ENCODE measurements around the gene CLDND1. TPM values are rescaled to one million over a fixed set of nuclear protein-coding genes. Genes with fewer than 3 reads are reported as not detected.

The CLDND1 gene
- total RNA-seq, 2 donors from 2014 or later: 284 to 361 TPM

DNA sequence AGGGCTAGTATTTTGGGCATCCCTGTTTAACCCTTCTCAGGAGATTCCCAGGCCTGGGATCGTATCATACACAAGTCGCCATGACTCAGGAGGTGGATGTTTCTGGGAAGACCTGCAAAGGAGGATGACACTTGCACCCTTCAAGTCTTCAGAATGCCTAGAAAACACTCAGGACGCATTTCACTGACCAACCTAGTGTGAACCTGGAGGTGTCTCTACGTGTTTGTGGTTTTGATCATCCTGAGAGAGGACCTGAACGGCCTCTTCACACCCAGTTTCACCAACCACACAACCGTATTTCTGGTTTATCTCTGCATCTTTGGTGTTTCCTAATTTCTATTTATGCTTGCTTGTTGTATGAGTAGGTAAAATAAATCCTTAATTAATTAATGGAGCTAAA lies 2.8 kb upstream of the CLDND1 start:
- no peaks in the 10 kb centered on the region for H3K27me3 Mint-ChIP-seq (ENCODE audit: low read depth)
- no peak for ATAC-seq (replicated peaks in 1 of 2)
- peaks cover 22 to 32% of the 10 kb centered on the region in 2 donors for H3K36me3 Mint-ChIP-seq (ENCODE audit: insufficient read depth in 2 of 2)
- H3K4me1 Mint-ChIP-seq (ENCODE audit: low read depth): peaks cover 73% of the 10 kb centered on the region
- H3K27ac Mint-ChIP-seq: peak overlapping the region; percentile 82
- DNase-seq: no peak
- H3K4me3 Mint-ChIP-seq: peak overlapping the region; percentile 61 to 77
- no peaks in the 10 kb centered on the region for H3K9me3 Mint-ChIP-seq

DNA sequence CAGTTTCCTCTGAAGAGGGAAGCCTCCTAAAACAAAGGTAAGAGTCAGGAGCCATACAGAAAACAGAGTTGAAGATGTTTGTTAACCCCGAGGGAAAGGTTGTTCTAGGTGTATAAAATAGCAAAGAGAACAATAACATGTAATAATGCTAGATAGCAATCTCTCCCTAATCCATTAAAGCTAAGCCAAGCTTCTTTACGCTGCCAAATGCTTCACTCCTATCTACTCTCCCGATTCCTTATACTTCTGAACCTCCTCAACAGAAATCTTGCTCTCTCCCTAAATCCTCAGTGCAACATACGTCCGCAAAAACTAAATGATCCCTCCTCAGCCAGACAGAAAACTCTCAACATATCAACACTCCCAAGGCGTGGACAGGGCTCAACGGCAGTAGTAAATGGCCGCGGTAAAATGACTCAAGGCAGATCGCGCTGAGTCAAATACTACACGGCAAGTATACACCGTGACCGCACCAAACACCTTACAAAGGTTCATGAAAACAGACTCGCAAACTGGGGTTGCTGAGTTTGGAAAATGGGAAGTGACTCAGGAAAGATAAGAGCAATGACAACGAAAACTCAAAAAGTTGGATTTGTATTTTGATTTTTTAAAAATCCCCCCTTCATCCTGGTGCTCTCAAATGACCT lies 682 bp downstream of the CLDND1 start:
- ATAC-seq (replicated peaks in 1 of 2) (peak; percentile 69 to 74), DNase-seq (peak; percentile 74 to 78)

DNA sequence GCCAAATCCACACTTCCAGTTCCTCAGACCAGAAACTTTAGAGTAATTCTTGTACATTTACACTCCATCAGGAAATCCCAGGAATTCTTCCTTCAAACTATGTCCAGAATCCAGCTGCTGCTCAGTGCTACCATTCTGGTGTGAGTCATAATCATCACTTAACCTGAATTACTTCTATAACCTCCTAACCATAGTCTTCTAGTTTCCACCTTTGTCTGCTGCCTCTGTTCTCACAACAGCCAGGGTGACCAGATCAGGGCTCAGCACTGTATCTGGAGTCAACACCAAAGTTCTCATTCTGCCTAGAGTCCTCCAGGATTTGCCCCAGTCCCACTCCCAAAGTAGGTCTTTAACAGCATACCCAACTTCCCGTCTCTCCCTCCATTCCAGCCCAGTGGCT lies 3.4 kb downstream of the CLDND1 start:
- Mint-ChIP-seq H3K27ac (peak overlapping the region; percentile 88), H3K27me3 (ENCODE audit: low read depth) (no peaks in the 10 kb centered on the region), H3K4me3 (peak overlapping the region; percentile 90 to 92), H3K36me3 (ENCODE audit: insufficient read depth in 2 of 2) (peaks cover 37 to 74% of the 10 kb centered on the region in 2 donors), H3K9me3 (peaks cover 0 to 2% of the 10 kb centered on the region in 2 donors), H3K4me1 (ENCODE audit: low read depth) (peaks cover 82% of the 10 kb centered on the region)
- DNase-seq (peak in 1 of 2 donors; percentile 25), ATAC-seq (replicated peaks in 1 of 2) (no peak)

More for the DNA sequence above, 682 bp downstream of the CLDND1 start:
- Mint-ChIP-seq H3K4me3 (peak overlapping the region; percentile 90 to 92), H3K36me3 (ENCODE audit: insufficient read depth in 2 of 2) (peaks cover 32 to 59% of the 10 kb centered on the region in 2 donors), H3K27ac (peak overlapping the region; percentile 88), H3K27me3 (ENCODE audit: low read depth) (no peaks in the 10 kb centered on the region), H3K9me3 (peaks cover 0 to 2% of the 10 kb centered on the region in 2 donors), H3K4me1 (ENCODE audit: low read depth) (peaks cover 82% of the 10 kb centered on the region)

DNA sequence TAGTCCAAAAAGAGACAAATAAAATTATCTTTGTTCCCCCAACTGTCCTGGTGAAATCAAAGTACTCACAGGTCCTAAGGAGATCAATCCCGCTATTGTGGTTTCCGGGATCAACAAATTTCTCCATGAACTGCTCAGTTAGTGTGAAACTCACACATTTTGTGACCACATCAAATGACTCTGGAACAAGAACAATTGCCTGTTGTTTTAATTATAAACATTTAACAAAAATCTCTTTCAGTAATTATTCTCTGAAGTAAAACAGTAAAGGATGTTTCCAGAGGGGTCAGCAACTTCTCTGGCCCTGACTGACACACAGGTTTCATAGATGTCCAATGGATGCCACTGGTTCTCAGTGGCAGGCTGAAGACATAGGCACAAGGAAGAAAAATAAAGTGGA lies 3.9 kb downstream of the CLDND1 start:
- DNase-seq (no peak), ATAC-seq (replicated peaks in 1 of 2) (no peak)
- Mint-ChIP-seq H3K9me3 (peaks cover 0 to 2% of the 10 kb centered on the region in 2 donors), H3K4me3 (peak overlapping the region; percentile 90 to 92), H3K36me3 (ENCODE audit: insufficient read depth in 2 of 2) (peaks cover 38 to 74% of the 10 kb centered on the region in 2 donors), H3K4me1 (ENCODE audit: low read depth) (peaks cover 82% of the 10 kb centered on the region), H3K27me3 (ENCODE audit: low read depth) (no peaks in the 10 kb centered on the region), H3K27ac (peak overlapping the region; percentile 88)

DNA sequence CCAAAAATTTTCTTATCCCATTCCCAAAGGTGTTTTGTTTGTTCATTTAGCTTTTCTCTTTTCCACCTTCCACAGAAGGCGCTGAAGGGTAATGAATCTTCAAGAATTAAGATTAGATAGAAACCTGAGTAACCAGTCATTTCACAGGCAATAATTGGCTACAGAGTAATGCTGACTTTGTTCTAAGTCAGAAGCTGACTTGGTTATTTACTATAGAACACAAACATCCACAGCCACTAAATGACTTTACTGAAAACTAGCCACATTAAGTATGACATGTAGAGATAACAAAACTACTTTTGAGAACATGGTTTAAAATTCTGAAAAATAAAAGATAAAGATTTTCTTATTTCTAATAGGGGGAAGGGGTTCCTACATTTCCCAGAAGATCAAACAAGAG lies 7.8 kb downstream of the CLDND1 start:
- DNase-seq: no peak
- peak; percentile 32 to 44 for ATAC-seq (replicated peaks in 1 of 2)
- H3K4me1 Mint-ChIP-seq (ENCODE audit: low read depth): peaks cover 71% of the 10 kb centered on the region
- peaks cover 20 to 48% of the 10 kb centered on the region in 2 donors for H3K36me3 Mint-ChIP-seq (ENCODE audit: insufficient read depth in 2 of 2)
- H3K27me3 Mint-ChIP-seq (ENCODE audit: low read depth): no peaks in the 10 kb centered on the region
- peak overlapping the region in 1 of 2 donors; percentile 25 for H3K4me3 Mint-ChIP-seq
- no peaks in the 10 kb centered on the region for H3K9me3 Mint-ChIP-seq
- peak overlapping the region; percentile 82 for H3K27ac Mint-ChIP-seq

DNA sequence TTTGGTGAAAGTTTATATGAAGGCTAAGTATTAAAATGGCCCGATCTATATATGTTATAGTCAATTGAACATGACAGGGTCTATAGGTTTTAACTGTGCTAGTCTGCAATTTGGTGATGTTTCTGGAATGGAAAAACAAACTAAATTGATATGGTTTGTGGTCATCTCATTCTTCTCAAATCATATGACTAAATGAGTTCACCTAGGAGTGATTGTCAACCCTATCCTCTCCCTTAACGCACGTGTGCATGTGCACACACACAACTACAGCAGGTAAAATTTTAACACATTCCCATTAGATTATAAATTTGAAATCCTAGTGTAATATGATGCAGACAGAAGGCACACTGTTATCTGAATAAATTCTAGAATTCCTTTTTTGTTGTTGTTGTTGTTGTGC lies 9.0 kb downstream of the CLDND1 start:
- H3K9me3 Mint-ChIP-seq: no peaks in the 10 kb centered on the region
- H3K27me3 Mint-ChIP-seq (ENCODE audit: low read depth): no peaks in the 10 kb centered on the region
- peaks cover 60% of the 10 kb centered on the region for H3K4me1 Mint-ChIP-seq (ENCODE audit: low read depth)
- H3K27ac Mint-ChIP-seq: peak overlapping the region; percentile 76
- peaks cover 13 to 40% of the 10 kb centered on the region in 2 donors for H3K36me3 Mint-ChIP-seq (ENCODE audit: insufficient read depth in 2 of 2)
- peak overlapping the region in 1 of 2 donors; percentile 50 for H3K4me3 Mint-ChIP-seq
- DNase-seq (no peak), ATAC-seq (replicated peaks in 1 of 2) (peak; percentile 50 to 52)

DNA sequence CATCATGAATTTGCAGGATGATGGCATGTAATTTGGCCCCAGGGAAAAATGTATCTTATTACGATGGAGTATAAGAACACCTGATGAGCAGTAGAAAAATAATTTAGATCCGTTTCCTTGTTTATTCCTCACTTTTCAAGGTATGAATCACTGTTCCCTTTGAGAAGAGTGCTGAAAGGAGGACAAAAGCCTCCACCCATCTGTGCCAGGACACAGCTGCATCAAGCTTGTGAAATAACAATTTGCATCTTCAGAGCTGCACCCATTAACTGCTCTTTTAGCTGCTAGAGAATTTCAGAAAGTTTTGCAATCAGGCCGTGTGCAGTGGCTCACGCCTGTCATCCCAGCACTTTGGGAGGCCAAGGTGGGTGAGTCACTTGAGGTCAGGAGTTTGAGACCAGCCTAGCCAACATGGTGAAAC lies 9.6 kb downstream of the CLDND1 start:
- peaks cover 0 to 1% of the 10 kb centered on the region in 2 donors for H3K9me3 Mint-ChIP-seq
- peak; percentile 47 to 65 for ATAC-seq (replicated peaks in 1 of 2)
- no peaks in the 10 kb centered on the region for H3K27me3 Mint-ChIP-seq (ENCODE audit: low read depth)
- DNase-seq: peak in 1 of 2 donors; percentile 48
- H3K36me3 Mint-ChIP-seq (ENCODE audit: insufficient read depth in 2 of 2): peaks cover 11 to 34% of the 10 kb centered on the region in 2 donors
- H3K4me3 Mint-ChIP-seq: no peak overlapping the region
- H3K4me1 Mint-ChIP-seq (ENCODE audit: low read depth): peaks cover 60% of the 10 kb centered on the region
- no peak overlapping the region for H3K27ac Mint-ChIP-seq

DNA sequence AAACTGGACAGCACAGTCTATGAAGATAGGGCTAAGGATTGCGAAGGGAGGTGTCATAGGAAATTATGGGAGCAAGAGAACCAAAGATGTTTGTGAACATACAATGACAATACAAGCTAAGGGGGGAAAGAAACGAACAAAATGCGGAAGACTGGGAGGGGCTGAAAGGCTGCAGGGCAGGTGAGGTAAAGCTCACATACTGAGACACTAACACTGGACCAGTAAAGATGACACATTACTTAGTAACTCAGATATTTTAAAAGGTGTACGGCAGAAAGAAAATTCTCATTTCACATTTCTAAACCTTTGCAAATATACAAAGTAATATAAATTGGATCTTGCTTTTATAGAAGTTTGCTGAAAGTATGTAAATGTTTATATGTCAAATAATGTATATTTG lies 10.1 kb downstream of the CLDND1 start:
- Mint-ChIP-seq H3K4me1 (ENCODE audit: low read depth) (peaks cover 56% of the 10 kb centered on the region), H3K27me3 (ENCODE audit: low read depth) (no peaks in the 10 kb centered on the region), H3K27ac (peak overlapping the region; percentile 32), H3K9me3 (peaks cover 0 to 1% of the 10 kb centered on the region in 2 donors), H3K4me3 (no peak overlapping the region), H3K36me3 (ENCODE audit: insufficient read depth in 2 of 2) (peaks cover 10 to 35% of the 10 kb centered on the region in 2 donors)
- ATAC-seq (replicated peaks in 1 of 2) (no peak), DNase-seq (no peak)

DNA sequence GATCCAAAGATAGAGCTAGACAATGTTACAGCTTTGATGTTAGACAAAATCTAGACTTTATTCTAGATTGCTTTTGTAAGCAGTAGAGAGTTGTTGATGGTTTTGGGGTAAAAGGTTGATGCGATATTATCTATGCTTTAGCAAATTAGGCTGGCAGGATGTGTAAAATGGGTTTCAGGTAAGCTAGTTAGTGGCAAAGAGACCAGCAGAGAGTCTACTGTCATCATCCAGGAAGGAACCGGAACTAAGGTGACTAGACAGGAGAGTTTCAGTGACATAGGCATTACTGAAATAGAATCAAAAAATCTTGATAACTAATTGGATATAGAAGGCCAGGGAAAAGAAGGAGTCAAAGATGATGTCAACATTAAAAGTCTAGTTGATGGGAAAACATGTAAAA lies 14.1 kb downstream of the CLDND1 start:
- peaks cover 25% of the 10 kb centered on the region for H3K4me1 Mint-ChIP-seq (ENCODE audit: low read depth)
- peaks cover 8 to 12% of the 10 kb centered on the region in 2 donors for H3K36me3 Mint-ChIP-seq (ENCODE audit: insufficient read depth in 2 of 2)
- H3K27ac Mint-ChIP-seq: peak overlapping the region; percentile 48
- no peaks in the 10 kb centered on the region for H3K27me3 Mint-ChIP-seq (ENCODE audit: low read depth)
- ATAC-seq (replicated peaks in 1 of 2) (peak in 1 of 2 donors; percentile 34), DNase-seq (no peak)
- peak overlapping the region in 1 of 2 donors; percentile 18 for H3K4me3 Mint-ChIP-seq
- H3K9me3 Mint-ChIP-seq: peaks cover 0 to 4% of the 10 kb centered on the region in 2 donors

DNA sequence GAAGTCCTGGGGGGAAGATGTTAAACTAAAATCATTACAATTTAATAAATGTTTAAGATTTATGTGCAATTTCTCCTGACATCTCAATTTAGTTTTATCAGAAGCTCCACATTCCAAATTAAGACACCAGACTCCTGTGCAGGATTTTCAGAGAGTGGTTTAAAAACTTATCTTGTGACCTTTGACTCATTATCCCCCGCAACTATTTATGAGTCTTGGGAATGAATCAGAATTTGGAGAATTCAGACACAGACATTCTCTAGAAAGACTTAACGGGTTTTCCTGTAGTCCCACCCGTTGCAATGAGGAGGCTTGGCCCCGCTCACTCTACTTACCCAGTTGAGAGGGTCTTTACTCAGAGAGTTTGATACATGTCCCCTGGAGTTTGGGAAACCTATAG lies 18.2 kb downstream of the CLDND1 start:
- ATAC-seq (replicated peaks in 1 of 2): no peak
- H3K4me3 Mint-ChIP-seq: no peak overlapping the region
- H3K4me1 Mint-ChIP-seq (ENCODE audit: low read depth): peaks cover 26% of the 10 kb centered on the region
- H3K36me3 Mint-ChIP-seq (ENCODE audit: insufficient read depth in 2 of 2): peaks cover 6 to 15% of the 10 kb centered on the region in 2 donors
- peaks cover 0 to 4% of the 10 kb centered on the region in 2 donors for H3K9me3 Mint-ChIP-seq
- no peak overlapping the region for H3K27ac Mint-ChIP-seq
- DNase-seq: no peak
- no peaks in the 10 kb centered on the region for H3K27me3 Mint-ChIP-seq (ENCODE audit: low read depth)

DNA sequence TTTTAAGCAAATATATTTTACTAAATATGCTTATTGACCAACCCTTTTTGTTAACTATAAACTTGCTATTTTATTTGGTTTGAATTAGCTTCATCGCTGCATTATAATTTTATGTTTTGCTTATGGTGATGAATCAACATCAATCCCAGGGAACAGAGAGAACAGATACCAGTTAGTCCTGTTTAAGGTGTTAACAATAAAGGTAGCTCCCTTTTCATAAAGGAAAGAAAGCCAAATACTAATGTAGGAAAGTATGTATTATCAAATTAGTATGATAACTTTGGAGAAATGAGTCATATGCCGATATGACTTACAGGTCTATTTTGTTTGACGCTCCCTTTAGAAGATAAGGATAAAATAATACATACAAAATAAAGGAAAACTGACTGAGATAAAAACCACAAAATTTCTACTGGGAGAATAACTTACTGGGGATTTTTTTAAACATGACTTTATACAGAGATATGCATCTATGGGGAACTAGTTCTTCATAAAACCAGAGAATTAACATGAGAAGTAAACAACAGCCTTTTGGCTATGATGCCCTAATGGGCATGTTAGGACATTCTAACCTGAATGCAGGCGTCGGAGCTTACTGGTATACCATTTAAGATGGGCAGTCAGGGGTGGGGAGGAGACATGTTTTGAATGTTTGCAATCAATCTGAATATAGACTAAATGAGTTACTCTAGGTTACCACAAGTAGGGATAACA lies 20.7 kb downstream of the CLDND1 start:
- ATAC-seq (replicated peaks in 1 of 2) (no peak), DNase-seq (no peak)
- H3K27me3 Mint-ChIP-seq (ENCODE audit: low read depth): no peaks in the 10 kb centered on the region
- H3K4me1 Mint-ChIP-seq (ENCODE audit: low read depth): peaks cover 17% of the 10 kb centered on the region
- peaks cover 0 to 3% of the 10 kb centered on the region in 2 donors for H3K9me3 Mint-ChIP-seq
- peaks cover 6 to 7% of the 10 kb centered on the region in 2 donors for H3K36me3 Mint-ChIP-seq (ENCODE audit: insufficient read depth in 2 of 2)
- H3K27ac Mint-ChIP-seq: no peak overlapping the region
- H3K4me3 Mint-ChIP-seq: no peak overlapping the region

DNA sequence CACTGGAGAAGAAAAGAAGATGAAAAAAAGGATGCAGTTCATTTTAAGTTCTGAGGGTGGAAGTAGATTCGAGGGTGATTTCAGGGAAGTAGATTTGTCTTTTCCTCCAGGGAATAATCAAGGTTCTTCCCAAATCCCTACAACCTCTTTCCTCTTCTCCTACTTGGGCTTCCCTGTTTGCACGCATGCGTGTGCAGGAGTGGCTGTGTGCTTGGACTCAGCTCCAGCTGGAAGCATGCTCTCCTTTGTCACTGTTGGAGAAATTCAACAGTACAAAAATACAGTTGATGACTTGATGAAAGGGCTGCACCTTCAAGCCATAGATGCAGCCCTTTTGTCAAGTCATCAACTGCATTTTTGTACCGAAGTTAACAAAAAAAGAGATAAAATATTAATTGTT lies 21.4 kb downstream of the CLDND1 start:
- ATAC-seq (replicated peaks in 1 of 2): no peak
- no peak overlapping the region for H3K27ac Mint-ChIP-seq
- DNase-seq: no peak
- peaks cover 17% of the 10 kb centered on the region for H3K4me1 Mint-ChIP-seq (ENCODE audit: low read depth)
- H3K27me3 Mint-ChIP-seq (ENCODE audit: low read depth): no peaks in the 10 kb centered on the region
- no peaks in the 10 kb centered on the region for H3K9me3 Mint-ChIP-seq
- H3K36me3 Mint-ChIP-seq (ENCODE audit: insufficient read depth in 2 of 2): peaks cover 3% of the 10 kb centered on the region in 2 donors
- H3K4me3 Mint-ChIP-seq: no peak overlapping the region

DNA sequence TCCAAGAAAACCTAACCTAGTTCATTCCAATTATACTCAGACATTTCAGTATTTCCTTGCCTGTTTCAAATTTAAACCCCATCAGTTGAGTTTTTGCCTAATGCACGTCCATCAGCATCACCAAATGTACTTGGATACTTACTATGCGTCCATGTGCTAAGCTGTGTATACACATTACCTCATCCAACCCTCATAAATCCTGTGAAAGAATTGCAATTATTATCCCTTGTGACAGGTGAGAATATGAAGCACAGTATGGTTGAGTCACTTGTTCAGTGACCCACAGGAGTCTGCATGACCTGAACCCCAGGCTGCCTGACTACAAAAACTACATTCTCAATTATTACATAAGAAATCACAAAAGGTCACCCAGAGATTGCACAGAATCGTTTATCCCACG lies 22.7 kb downstream of the CLDND1 start:
- Mint-ChIP-seq H3K27me3 (ENCODE audit: low read depth) (no peaks in the 10 kb centered on the region), H3K9me3 (no peaks in the 10 kb centered on the region), H3K4me1 (ENCODE audit: low read depth) (peaks cover 17% of the 10 kb centered on the region), H3K36me3 (ENCODE audit: insufficient read depth in 2 of 2) (peaks cover 0 to 3% of the 10 kb centered on the region in 2 donors), H3K4me3 (no peak overlapping the region), H3K27ac (no peak overlapping the region)
- ATAC-seq (replicated peaks in 1 of 2): no peak
- DNase-seq: no peak
